Muscle of leg (tissue), 11 donors: ENCODE measurements around the gene ETS1. TPM values are rescaled to one million over a fixed set of nuclear protein-coding genes. Genes with fewer than 3 reads are reported as not detected.

Source experiments
- DNase-seq: peaks from one replicate; pipeline ENCODE4 v3.0.0; 2013
- H3K27ac ChIP-seq: one replicate; pipeline ENCODE4 v1.5.1; 2013; ENCODE audit warnings: mild to moderate bottlenecking, low read length, control low read depth
- H3K27me3 ChIP-seq: one replicate; pipeline ENCODE4 v1.6.1; 2013; ENCODE audit warnings: low read length; ENCODE audit not compliant: control insufficient read depth, insufficient read depth
- H3K36me3 ChIP-seq: one replicate; pipeline ENCODE4 v1.6.1; 2013; ENCODE audit warnings: low read length; ENCODE audit not compliant: control insufficient read depth, insufficient read depth
- H3K4me1 ChIP-seq: one replicate; pipeline ENCODE4 v1.6.1; 2013; ENCODE audit warnings: low read length; ENCODE audit not compliant: control insufficient read depth, insufficient read depth
- H3K4me3 ChIP-seq: one replicate; pipeline ENCODE4 v1.5.1; 2013; ENCODE audit warnings: low read length, control low read depth
- H3K9me3 ChIP-seq: replicated peaks from 2 replicates; pipeline ENCODE4 v1.6.1; 2013; ENCODE audit warnings: low read depth, low read length; ENCODE audit not compliant: control insufficient read depth
- WGBS: methylation state at CpG from one replicate; pipeline ENCODE4 v1.1.5; 2013; ENCODE audit warnings: missing lambda C conversion rate; ENCODE audit not compliant: insufficient coverage; 5-methylcytosine and 5-hydroxymethylcytosine counted together
- polyA plus RNA-seq, 8 donors: library from polyadenylated mRNA; unstranded; fragments of 120-200 nt; gene quantifications; one replicate each; pipeline versions ENCODE4 v1.2.1 to v1.2.3, GENCODE V29; 2013; ENCODE audit warnings: inconsistent platforms in 1 of 8, low replicate concordance in 1 of 8; ENCODE audit not compliant: insufficient read length in 8 of 8, insufficient read depth in 1 of 8
- total RNA-seq: library from RNA; stranded (reverse); fragments of 120-200 nt; gene quantifications from one replicate; pipeline ENCODE4 v1.2.4, GENCODE V29; 2013

Gene ETS1
- total and polyA plus RNA-seq, 9 donors, result 35.3 to 79.1 (median 59.4) TPM

- no CpG with 5 or more reads among the region's 3 CpGs for whole genome bisulfite sequencing
- H3K27ac ChIP-seq, result no peak overlapping the region
Observed at GRCh38 chr11:128415539-128415938, 171.8 kb downstream of the ETS1 start.

GRCh38 chr11:128412847-128413791 lies 174.2 kb downstream of the ETS1 start:
- DNase-seq, result no peak
- Histone ChIP-seq H3K27ac (no peak overlapping the region), H3K9me3 (no peaks in the 10 kb centered on the region), H3K27me3 (no peaks in the 10 kb centered on the region), H3K4me3 (no peak overlapping the region), H3K4me1 (no peaks in the 10 kb centered on the region), H3K36me3 (no peaks in the 10 kb centered on the region)
- no CpG with 5 or more reads among the region's 4 CpGs for WGBS

More at GRCh38 chr11:128415539-128415938, 171.8 kb downstream of the ETS1 start:
- no peaks in the 10 kb centered on the region for H3K4me1 ChIP-seq
- H3K27me3 ChIP-seq, result no peaks in the 10 kb centered on the region
- H3K36me3 ChIP-seq, result no peaks in the 10 kb centered on the region
- DNase-seq, result no peak
- H3K9me3 ChIP-seq, result no peaks in the 10 kb centered on the region
- no peak overlapping the region for H3K4me3 ChIP-seq

- WGBS, result 60% methylated on average over 1 of the region's 5 CpGs
- no peaks in the 10 kb centered on the region for H3K27me3 ChIP-seq
- no peak for DNase-seq
- no peaks in the 10 kb centered on the region for H3K36me3 ChIP-seq
- H3K4me3 ChIP-seq, result no peak overlapping the region
- H3K4me1 ChIP-seq, result no peaks in the 10 kb centered on the region
- no peaks in the 10 kb centered on the region for H3K9me3 ChIP-seq
- no peak overlapping the region for H3K27ac ChIP-seq
Observed at GRCh38 chr11:128411812-128412211, 175.5 kb downstream of the ETS1 start.

GRCh38 chr11:128411150-128411549 lies 176.2 kb downstream of the ETS1 start:
- no peaks in the 10 kb centered on the region for H3K36me3 ChIP-seq
- H3K4me3 ChIP-seq, result no peak overlapping the region
- H3K27ac ChIP-seq, result no peak overlapping the region
- H3K27me3 ChIP-seq, result no peaks in the 10 kb centered on the region
- no peaks in the 10 kb centered on the region for H3K9me3 ChIP-seq
- no peaks in the 10 kb centered on the region for H3K4me1 ChIP-seq
- DNase-seq, result no peak

- Histone ChIP-seq H3K27me3 (no peaks in the 10 kb centered on the region), H3K4me3 (no peak overlapping the region), H3K9me3 (no peaks in the 10 kb centered on the region), H3K36me3 (no peaks in the 10 kb centered on the region), H3K27ac (no peak overlapping the region), H3K4me1 (no peaks in the 10 kb centered on the region)
- WGBS, result no CpG with 5 or more reads among the region's 2 CpGs
- DNase-seq, result no peak
Observed at GRCh38 chr11:128409476-128409875, 177.9 kb downstream of the ETS1 start.

Other genes with a start within 250 kb of the ETS1 start
- 14.4 TPM for gene FLI1, start 106.5 kb upstream of the ETS1 start, total RNA-seq
- 10 to 100 TPM; 13.8 to 19.7 (median 16.0) TPM for gene FLI1, start 106.5 kb upstream of the ETS1 start, polyA plus RNA-seq